K562 (cell line): Measurements from ENCODE around the gene PLXDC1. TPM values are rescaled to one million over a fixed set of nuclear protein-coding genes. Genes with fewer than 3 reads are reported as not detected.

Experiments used
- ARID3B ChIP-seq: fragments of 250-450 bp; sonication (Bioruptor Pico); IDR thresholded peaks from 2 replicates; pipeline ENCODE4 v1.4.0; 2020; ENCODE audit warnings: borderline replicate concordance
- CTBP1 ChIP-seq: fragments of 450-650 bp; IDR thresholded peaks from 2 replicates; pipeline ENCODE4 v1.6.1; 2016; ENCODE audit warnings: borderline replicate concordance
- E2F6 ChIP-seq, 2 experiments: IDR thresholded peaks; 2 replicates each; pipeline ENCODE4 v1.6.1; 2011; ENCODE audit warnings: borderline replicate concordance in 1 of 2, control low read depth in 1 of 2, low read depth in 1 of 2, low read length in 1 of 2, mild to moderate bottlenecking in 1 of 2, mixed read lengths in 1 of 2, moderate library complexity in 1 of 2; ENCODE audit not compliant: insufficient read depth in 1 of 2, insufficient read length in 1 of 2, poor library complexity in 1 of 2, severe bottlenecking in 1 of 2; ENCODE audit errors: extremely low read depth in 1 of 2
- FOXA1 ChIP-seq: fragments of 450-650 bp; IDR thresholded peaks from 2 replicates; pipeline ENCODE4 v1.6.1; 2016; ENCODE audit warnings: mild to moderate bottlenecking, borderline replicate concordance
- KAT8 ChIP-seq: fragments of 450-650 bp; IDR thresholded peaks from 2 replicates; pipeline ENCODE4 v1.6.1; 2016; ENCODE audit warnings: low read depth, mild to moderate bottlenecking
- MAX ChIP-seq: sonication (generic); formaldehyde crosslinking; IDR thresholded peaks from 2 replicates; pipeline ENCODE4 v1.9.0; 2022; ENCODE audit warnings: mild to moderate bottlenecking, missing genetic modification reagents
- MBD1 ChIP-seq: fragments of 250-450 bp; sonication (Bioruptor Pico); IDR thresholded peaks from 2 replicates; pipeline ENCODE4 v1.8.0; 2022; ENCODE audit warnings: inconsistent platforms
- NBN ChIP-seq: fragments of 450-650 bp; IDR thresholded peaks from 2 replicates; pipeline ENCODE4 v1.6.1; 2016; ENCODE audit warnings: low read depth, mild to moderate bottlenecking
- PATZ1 ChIP-seq: fragments of 250-450 bp; sonication (Bioruptor Pico); IDR thresholded peaks from 2 replicates; pipeline ENCODE4 v1.5.0; 2020; ENCODE audit warnings: mild to moderate bottlenecking, borderline replicate concordance
- SNIP1 ChIP-seq: fragments of 450-650 bp; IDR thresholded peaks from 2 replicates; pipeline ENCODE4 v1.7.1; 2017; ENCODE audit warnings: low read depth, mild to moderate bottlenecking
- SOX6 ChIP-seq: fragments of 450-650 bp; IDR thresholded peaks from 2 replicates; pipeline ENCODE4 v1.6.1; 2014; ENCODE audit warnings: mild to moderate bottlenecking
- THAP12 ChIP-seq: fragments of 250-450 bp; sonication (Bioruptor Pico); IDR thresholded peaks from 2 replicates; pipeline ENCODE4 v1.9.0; 2021; ENCODE audit warnings: mild to moderate bottlenecking, inconsistent platforms
- THRA ChIP-seq: fragments of 450-650 bp; IDR thresholded peaks from 2 replicates; pipeline ENCODE4 v1.6.1; 2017; ENCODE audit warnings: mild to moderate bottlenecking, moderate library complexity
- U2AF2 ChIP-seq: fragments of 200-400 bp; formaldehyde crosslinking; optimal IDR thresholded peaks from 2 replicates; pipeline ENCODE3; 2017; ENCODE audit warnings: low read depth, mild to moderate bottlenecking, low read length
- XRCC4 ChIP-seq: IDR thresholded peaks from one replicate; pipeline ENCODE4 v1.6.1; 2011; ENCODE audit not compliant: insufficient read depth, insufficient read length; ENCODE audit errors: extremely low read depth
- ZNF41 ChIP-seq: fragments of 250-450 bp; sonication (Bioruptor Pico); conservative IDR thresholded peaks from 2 replicates; pipeline ENCODE4 v1.4.0; 2020; ENCODE audit warnings: mild to moderate bottlenecking
- polyA plus RNA-seq, 8 experiments: library from polyadenylated mRNA; depleted of rRNA in 4 of 8; stranded (reverse) in 5 of 8; unstranded in 3 of 8; fragments of >200 nt; fragmentation: Nextera tagmentation in 2 of 8; fragmentation: Illumina TruSeq in 1 of 8; extraction: Ambion mirVana in 2 of 8; extraction: Trizol in 1 of 8; gene quantifications; 2 replicates each; pipeline versions ENCODE4 v1.2.1 to v1.2.3, GENCODE V29; 2011 to 2014; ENCODE audit warnings: inconsistent platforms in 1 of 8, missing spikeins in 1 of 8
- total RNA-seq, 7 experiments: library from RNA; depleted of rRNA in 6 of 7; stranded (reverse); fragments of >200 nt in 6 of 7; fragmentation: Illumina TruSeq in 2 of 7; extraction: Trizol in 2 of 7; gene quantifications; 2 replicates each; pipeline versions ENCODE4 v1.2.1 to v1.2.3, GENCODE V29; 2011 to 2021; ENCODE audit warnings: low replicate concordance in 1 of 7

Gene PLXDC1
- total and polyA plus RNA-seq, 9 of the 15 experiments (the other 6 are each of a cell fraction or from before 2014, with no cell fraction given), result not detected

GRCh38 chr17:39014044-39014794 is 137.2 kb downstream of the PLXDC1 start (continued):
- TF ChIP-seq PATZ1 (CRISPR knock-in tag) (peak; percentile 95), THAP12 (CRISPR knock-in tag) (no peak), KAT8 (no peak), E2F6 (IDR thresholded peaks at IDR 0.05; ENCODE audit: borderline replicate concordance in 1 of 2, extremely low read depth in 1 of 2, insufficient read depth in 1 of 2, insufficient read length in 1 of 2, low read depth in 1 of 2, low read length in 1 of 2, poor library complexity in 1 of 2, severe bottlenecking in 1 of 2) (no peak), FOXA1 (no peak), U2AF2 (no peak), XRCC4 (no peak), SOX6 (peak; percentile 38; the same call in 1 of the 2 replicates), ARID3B (peak; percentile 95; the same call in 1 of the 2 replicates), CTBP1 (no peak), THRA (no peak), SNIP1 (peak; percentile 57; the same call in 1 of the 2 replicates), MAX (no peak), NBN (no peak), ZNF41 (CRISPR knock-in tag) (peak; percentile 97), MBD1 (CRISPR knock-in tag) (peak; percentile 84; the same call in 1 of the 2 replicates)
